ENCODE data around the gene CDCA8. TPM values are rescaled to one million over a fixed set of nuclear protein-coding genes. Genes with fewer than 3 reads are reported as not detected.

The CDCA8 gene
- total and polyA plus RNA-seq, 2 of the 8 experiments (the other 6 are each of a cell fraction or from before 2014, with no cell fraction given): 43.9 to 46.2 TPM

GRCh38 chr1:37697737-37698136 lies 5.4 kb downstream of the CDCA8 start:
- no peak overlapping the region for H3K23ac ChIP-seq (ENCODE audit: insufficient read length)
- H3K27ac ChIP-seq (ENCODE audit: low read depth, low read length): no peak overlapping the region
- no peak overlapping the region for H2AK5ac ChIP-seq (ENCODE audit: low read depth, low read length)
- H2BK5ac ChIP-seq (ENCODE audit: low read depth, low read length): no peak overlapping the region
- H2BK12ac ChIP-seq (ENCODE audit: low read depth, low read length): no peak overlapping the region
- ChIA-PET POLR2A (ENCODE audit: partially characterized antibody) (interaction anchor here (0.7 kb wide), 1 partner anchor 117 kb away, joined by 3 read pairs; no protein-coding TSS in a partner anchor), CTCF (ENCODE audit: partially characterized antibody) (interaction anchor here (0.6 to 1.5 kb wide), 4 partner anchors 9 to 94 kb away, joined by 3 to 4 read pairs (median 4); no protein-coding TSS in a partner anchor)
- H3K23me2 ChIP-seq (ENCODE audit: low read depth, low read length): no peaks in the 10 kb centered on the region; the same call in 1 of the 2 replicates
- no peak for FAIRE-seq
- H3K9me3 ChIP-seq (ENCODE audit: insufficient read depth in 2 of 2, low read depth in 1 of 2, low read length in 1 of 2): no peaks in the 10 kb centered on the region
- no peaks in the 10 kb centered on the region for H3K27me3 ChIP-seq (replicated peaks in 1 of 4; ENCODE audit: control insufficient read depth in 3 of 4, extremely low read depth in 1 of 4, insufficient read depth in 3 of 4, low read length in 3 of 4)
- no peak overlapping the region for H2BK20ac ChIP-seq (ENCODE audit: low read length)
- H3K4me3 ChIP-seq (ENCODE audit: extremely low read depth in 1 of 4, insufficient read depth in 2 of 4, low read depth in 3 of 4, low read length in 4 of 4): no peak overlapping the region
- WGBS, 2 experiments (ENCODE audit: extremely low coverage in 1 of 2, insufficient coverage in 1 of 2, insufficient read length in 1 of 2, insufficient replicate concordance in 2 of 2, low coverage in 1 of 2, low lambda C conversion rate in 2 of 2, missing lambda C conversion rate in 1 of 2): 88% methylated on average over 2 of the region's 2 CpGs; no CpG with 5 or more reads in 1 of the 2 experiments
- peaks cover 0 to 2% of the 10 kb centered on the region in 2 experiments; a peak in 1 of 4 replicates for H3K79me2 ChIP-seq (ENCODE audit: control insufficient read depth in 1 of 2, insufficient read depth in 2 of 2, low read length in 2 of 2)
- no peak for DNase-seq (ENCODE audit: low read depth in 1 of 2, low spot score in 2 of 2)
- H4K20me1 ChIP-seq (replicated peaks in 1 of 2; ENCODE audit: control insufficient read depth in 1 of 2, insufficient read depth in 2 of 2, low read length in 2 of 2): peaks cover 0 to 4% of the 10 kb centered on the region in 2 experiments
- no peak overlapping the region for H3K4ac ChIP-seq (replicated peaks; ENCODE audit: insufficient read length, low read depth, low read length)
- H3K18ac ChIP-seq (ENCODE audit: extremely low read depth, low read length): no peak overlapping the region
- no peak overlapping the region for H4K5ac ChIP-seq (ENCODE audit: insufficient read length, low read depth, low read length)
- H3K4me2 ChIP-seq (ENCODE audit: insufficient read depth in 1 of 2, low read depth in 2 of 2, low read length in 2 of 2): no peak overlapping the region
- H4K8ac ChIP-seq (ENCODE audit: extremely low read depth, insufficient read depth, low read length): no peak overlapping the region
- H2AFZ ChIP-seq (ENCODE audit: low read length): no peak overlapping the region
- H3K14ac ChIP-seq (ENCODE audit: insufficient read length): no peak overlapping the region
- no peaks in the 10 kb centered on the region for H3K79me1 ChIP-seq (ENCODE audit: low read depth, low read length)
- no peak overlapping the region for H4K91ac ChIP-seq (replicated peaks; ENCODE audit: insufficient read length, low read length)
- H3K36me3 ChIP-seq (ENCODE audit: control insufficient read depth in 2 of 4, insufficient read depth in 4 of 4, low read length in 3 of 4): peaks cover 13 to 55% (median 47%) of the 10 kb centered on the region in 4 experiments; a peak in 7 of 8 replicates
- H2BK120ac ChIP-seq (replicated peaks; ENCODE audit: low read depth, low read length): no peak overlapping the region
- no peaks in the 10 kb centered on the region; a peak in 1 of 7 replicates for H3K4me1 ChIP-seq (replicated peaks in 1 of 4; ENCODE audit: control insufficient read depth in 3 of 4, insufficient read depth in 4 of 4, low read length in 3 of 4)
- H3K9ac ChIP-seq (replicated peaks in 1 of 4; ENCODE audit: extremely low read depth in 1 of 4, low read depth in 3 of 4, low read length in 3 of 4): no peak overlapping the region
- TF ChIP-seq EP300 (IDR thresholded peaks at IDR 0.05; ENCODE audit: borderline replicate concordance in 1 of 2, low read depth in 2 of 2, low read length in 2 of 2) (no peak), POLR2A (IDR thresholded peaks at IDR 0.05; ENCODE audit: control extremely low read depth in 1 of 2, low read depth in 2 of 2, low read length in 2 of 2) (no peak), RBBP5 (IDR thresholded peaks at IDR 0.05; ENCODE audit: borderline replicate concordance, low read depth, low read length) (no peak), HDAC6 (IDR thresholded peaks at IDR 0.05; ENCODE audit: low read depth, low read length) (no peak), FOSL1 (IDR thresholded peaks at IDR 0.05; ENCODE audit: insufficient read depth, low read depth, low read length) (no peak), CHD1 (IDR thresholded peaks at IDR 0.05; ENCODE audit: low read depth, low read length) (no peak), SAP30 (IDR thresholded peaks at IDR 0.05; ENCODE audit: insufficient read depth, insufficient replicate concordance, low read length) (no peak), PHF8 (conservative IDR thresholded peaks at IDR 0.05; ENCODE audit: low read depth, low read length) (no peak), POLR2AphosphoS5 (IDR thresholded peaks at IDR 0.05; ENCODE audit: low read depth, low read length) (no peak), CREB1 (IDR thresholded peaks at IDR 0.05) (no peak), HDAC2 (IDR thresholded peaks at IDR 0.05; ENCODE audit: borderline replicate concordance in 1 of 2, low read depth in 2 of 2, low read length in 2 of 2) (no peak)
- TF ChIP-seq, protein P1, sequence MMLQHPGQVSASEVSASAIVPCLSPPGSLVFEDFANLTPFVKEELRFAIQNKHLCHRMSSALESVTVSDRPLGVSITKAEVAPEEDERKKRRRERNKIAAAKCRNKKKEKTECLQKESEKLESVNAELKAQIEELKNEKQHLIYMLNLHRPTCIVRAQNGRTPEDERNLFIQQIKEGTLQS (IDR thresholded peaks at IDR 0.05; ENCODE audit: insufficient read depth, low read depth, low read length): no peak
- no peak overlapping the region for H3K56ac ChIP-seq (replicated peaks; ENCODE audit: insufficient read length, low read depth, low read length)
- no peak overlapping the region for H2BK15ac ChIP-seq (ENCODE audit: low read length)

All from H1 (cell line).